HL-60/S4 treated with retinoic acid at 250 ng/mL for 4 days and 3 days (cell line): ENCODE measurements around the gene CHST8.

ENCODE experiments used
- in situ Hi-C: fragments of 300-500 bp; cut with MboI; formaldehyde crosslinking; loops from 2 replicates; pipeline ENCODE4 v1.7.0; 2022; ENCODE audit warnings: low sequenced_read_pairs

The CHST8 gene

GRCh38 chr19:33730858-33731607 lies 109.3 kb downstream of the CHST8 start:
- in situ Hi-C loops, result no loop called here

GRCh38 chr19:33731881-33732280 lies 110.1 kb downstream of the CHST8 start:
- in situ Hi-C loops, result no loop called here

- in situ Hi-C loops, result no loop called here
Measured at GRCh38 chr19:33734913-33735312, 113.2 kb downstream of the CHST8 start.

- in situ Hi-C loops, result no loop called here
Measured at GRCh38 chr19:33736158-33736557, 114.4 kb downstream of the CHST8 start.

DNA sequence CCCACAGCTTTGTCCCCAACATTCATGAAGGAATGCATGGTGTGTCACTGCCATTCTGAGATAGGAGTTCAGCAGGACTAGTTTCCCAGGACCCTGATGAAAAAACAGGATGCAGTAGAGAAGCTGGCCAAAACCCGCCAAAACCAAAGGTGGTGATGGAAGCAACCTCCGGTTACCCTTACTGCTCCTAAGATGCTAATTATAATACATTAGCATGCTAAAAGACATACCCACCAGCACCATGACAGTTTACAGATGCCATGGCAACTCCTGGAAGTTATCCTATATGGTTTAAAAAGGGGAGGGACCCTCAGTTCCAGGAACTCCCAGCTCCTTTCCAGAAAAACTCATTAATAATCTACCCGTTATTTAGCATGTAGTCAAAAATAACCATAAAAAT lies 115.0 kb downstream of the CHST8 start:
- in situ Hi-C loops, result no loop called here

GRCh38 chr19:33737681-33738371 lies 116.1 kb downstream of the CHST8 start:
- in situ Hi-C loops, result no loop called here

- in situ Hi-C loops, result no loop called here
Measured at GRCh38 chr19:33740811-33741396, 119.2 kb downstream of the CHST8 start.

GRCh38 chr19:33745297-33745696 lies 123.5 kb downstream of the CHST8 start:
- in situ Hi-C loops, result no loop called here

DNA sequence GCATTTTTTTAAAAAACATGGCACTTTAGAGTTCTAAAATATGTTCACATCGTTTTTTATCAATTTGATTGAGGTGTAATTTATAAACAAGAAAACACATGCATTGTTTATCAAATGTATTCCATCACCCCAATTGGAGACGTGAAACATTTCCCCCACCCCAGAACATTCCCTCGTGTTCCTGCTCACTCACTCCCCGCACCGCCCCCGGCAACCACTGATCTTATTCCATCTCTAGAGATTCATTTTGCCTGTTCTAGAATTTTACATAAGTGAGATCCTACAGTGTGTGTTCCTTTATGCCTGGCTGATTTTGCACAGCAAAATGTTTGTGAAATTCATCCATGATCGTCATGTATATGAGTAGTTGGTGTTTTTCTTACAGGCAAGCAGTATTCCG lies 124.4 kb downstream of the CHST8 start:
- in situ Hi-C loops, result no loop called here

DNA sequence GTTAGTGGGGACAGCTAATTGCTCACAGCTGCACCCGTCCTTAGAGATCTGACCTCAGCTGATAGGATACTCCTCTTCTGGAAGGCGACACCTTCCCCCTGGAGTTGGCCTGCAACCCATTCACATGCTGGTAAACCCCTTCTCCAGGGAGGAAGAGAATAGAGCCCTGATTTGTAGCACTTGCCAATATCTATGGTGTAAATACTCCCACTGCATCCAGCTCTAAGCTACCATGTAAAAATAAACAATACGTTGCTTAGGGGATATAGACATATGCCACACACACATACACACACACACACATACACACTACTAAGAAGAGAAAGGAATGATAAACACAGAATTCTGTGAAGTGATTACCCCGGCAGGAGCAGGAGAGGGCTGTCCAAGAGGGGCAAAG lies 125.5 kb downstream of the CHST8 start:
- in situ Hi-C loops, result no loop called here

- in situ Hi-C loops, result no loop called here
Measured at GRCh38 chr19:33748231-33748630, 126.5 kb downstream of the CHST8 start.

DNA sequence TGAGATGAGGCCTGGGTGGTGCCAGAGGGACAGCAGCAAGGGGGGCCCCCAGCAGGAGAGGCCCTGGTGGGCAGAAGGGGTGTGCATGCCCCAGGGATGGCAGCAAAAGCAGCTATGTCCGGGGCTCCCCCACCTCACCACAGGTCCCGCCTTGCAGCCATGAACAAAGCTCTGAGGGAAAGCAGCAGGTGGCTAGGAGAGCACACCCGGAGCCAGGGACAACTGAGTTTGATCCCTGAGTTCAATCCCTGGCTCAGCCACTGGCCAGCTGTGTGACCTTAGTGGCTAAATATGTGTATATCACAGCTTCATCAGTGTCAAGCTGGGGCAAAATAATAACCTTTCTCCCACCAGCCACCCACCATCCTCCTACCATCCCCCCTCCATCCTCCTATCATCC lies 127.3 kb downstream of the CHST8 start:
- in situ Hi-C loops, result no loop called here

GRCh38 chr19:33749619-33750175 lies 127.9 kb downstream of the CHST8 start:
- in situ Hi-C loops, result loop anchor here (25.0 kb wide), 1 partner anchor 512 kb away; the partner anchor contains the start of gene SLC7A10

DNA sequence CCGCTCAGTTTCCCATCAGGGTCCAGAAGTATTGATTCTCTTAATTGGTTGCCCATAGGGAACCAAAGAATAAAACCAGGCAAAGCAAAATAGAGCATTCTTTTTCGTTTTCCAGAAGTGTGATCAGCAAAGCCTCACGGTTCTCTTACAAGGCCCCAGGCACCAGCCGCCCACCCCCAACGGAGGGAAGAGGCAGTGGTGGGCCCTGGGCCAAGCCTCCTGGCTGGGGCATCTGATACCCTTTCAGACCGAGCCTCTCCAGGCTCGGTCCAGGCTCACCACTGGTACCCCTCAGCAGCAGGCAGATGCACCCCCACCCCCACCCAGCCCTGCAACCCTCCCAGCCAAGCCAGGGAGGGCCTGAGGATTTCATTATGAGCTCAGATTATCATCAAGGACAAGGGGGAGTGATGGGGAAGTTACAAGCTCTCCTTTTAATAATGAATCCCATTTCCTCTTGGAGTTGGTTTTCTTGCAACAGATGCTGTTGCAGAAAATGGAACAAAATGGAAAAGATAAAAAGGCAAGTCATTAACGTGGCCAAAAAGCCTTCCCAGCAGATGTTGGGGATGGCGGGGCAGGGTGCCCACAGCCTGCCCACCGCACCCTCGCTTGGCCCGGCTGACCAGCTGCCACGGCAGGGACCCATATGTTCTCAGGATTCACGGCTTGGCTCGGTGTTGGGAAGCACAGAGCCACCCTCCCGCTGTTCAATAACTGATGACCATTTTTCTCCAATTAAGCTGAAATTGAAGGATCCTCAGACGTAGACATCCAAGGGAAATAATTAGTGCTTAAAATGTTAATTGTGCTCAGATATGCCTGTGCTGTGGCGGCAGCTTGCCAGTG lies 129.1 kb downstream of the CHST8 start:
- in situ Hi-C loops, result loop anchor here (25.0 kb wide), 1 partner anchor 514 kb away; the partner anchor contains the start of gene SLC7A10

GRCh38 chr19:33751436-33751770 lies 129.7 kb downstream of the CHST8 start:
- in situ Hi-C loops, result loop anchor here (25.0 kb wide), 1 partner anchor 514 kb away; the partner anchor contains the start of gene SLC7A10

GRCh38 chr19:33752018-33752800 lies 130.5 kb downstream of the CHST8 start:
- in situ Hi-C loops, result loop anchor here (25.0 kb wide), 1 partner anchor 515 kb away; the partner anchor contains the start of gene SLC7A10

GRCh38 chr19:33752945-33753344 lies 131.2 kb downstream of the CHST8 start:
- in situ Hi-C loops, result loop anchor here (25.0 kb wide), 1 partner anchor 516 kb away; the partner anchor contains the start of gene SLC7A10

DNA sequence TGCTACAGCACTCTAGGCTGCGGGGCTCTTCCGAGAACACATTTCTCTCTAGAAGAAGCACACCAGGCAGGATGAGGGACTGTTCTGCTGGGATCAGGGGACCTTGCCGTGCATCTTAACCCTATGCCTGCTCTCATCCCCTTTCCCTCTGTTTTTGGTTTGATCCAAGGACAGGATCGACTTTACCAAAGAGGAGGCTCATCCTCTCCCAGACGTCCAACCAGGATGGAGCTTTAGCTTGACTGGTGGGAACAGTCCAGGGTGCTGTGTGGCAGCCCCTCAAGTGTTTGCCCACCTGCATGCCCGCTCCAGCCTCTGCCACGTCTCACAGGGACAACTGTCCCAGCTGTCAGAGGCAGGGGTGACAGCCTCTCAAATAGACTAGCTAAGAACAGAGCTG lies 132.6 kb downstream of the CHST8 start:
- in situ Hi-C loops, result loop anchor here (25.0 kb wide), 1 partner anchor 517 kb away; the partner anchor contains the start of gene SLC7A10
